Endothelial cell of umbilical vein (primary cell): ENCODE data around the gene ADAM33. TPM values are rescaled to one million over a fixed set of nuclear protein-coding genes. Genes with fewer than 3 reads are reported as not detected.

Source experiments
- BruUV-seq: library from RNA; stranded (reverse); fragments of 400-500 nt; replicated peaks from 2 replicates; lab custom pipeline; 2021; lab: Mats Ljungman, UMichigan
- CTCF ChIA-PET: fragments of 300-600, 350-600 bp; sonication (Branson Sonifier 250); formaldehyde crosslinking; loops from one replicate; lab custom pipeline; 2021; ENCODE audit warnings: antibody characterized with exemption, inconsistent platforms; lab: Charles Lee
- POLR2A ChIA-PET: fragments of 300-600, 350-600 bp; sonication (Branson Sonifier 250); formaldehyde crosslinking; loops from one replicate; lab custom pipeline; 2021; ENCODE audit warnings: antibody characterized with exemption, inconsistent platforms; lab: Charles Lee
- DNase-seq: peaks from one replicate; pipeline ENCODE4 v3.0.0-alpha.2; 2011; ENCODE audit warnings: low read depth, low spot score
- FAIRE-seq: peaks from 2 replicates; lab custom pipeline; 2011; peaks lifted over from hg19 to GRCh38; lab: Jason Lieb, UNC
- H2AFZ ChIP-seq: 2 replicates; pipeline ENCODE4 v1.6.0; 2012; ENCODE audit warnings: low read depth, low read length, control low read depth, inconsistent platforms
- H3K27ac ChIP-seq: 2 replicates; pipeline ENCODE4 v1.5.1; 2011; ENCODE audit warnings: low read depth, mild to moderate bottlenecking, control low read depth, low read length, moderate library complexity; ENCODE audit not compliant: insufficient read depth
- H3K27me3 ChIP-seq, 2 experiments: 2 replicates each; pipeline versions ENCODE4 v1.6.0 to v1.6.1; 2011; ENCODE audit warnings: low read length in 2 of 2, mixed read lengths in 1 of 2; ENCODE audit not compliant: control insufficient read depth in 2 of 2, insufficient read depth in 2 of 2
- H3K36me3 ChIP-seq, 2 experiments: 2 replicates in 1 of 2; 3 replicates in 1 of 2; pipeline ENCODE4 v1.5.1; 2011; ENCODE audit warnings: low read length in 2 of 2, mild to moderate bottlenecking in 1 of 2, moderate library complexity in 1 of 2; ENCODE audit not compliant: control insufficient read depth in 2 of 2, insufficient read depth in 2 of 2; ENCODE audit errors: extremely low read depth in 1 of 2
- H3K4me1 ChIP-seq: 3 replicates; pipeline ENCODE4 v1.5.1; 2011; ENCODE audit warnings: mild to moderate bottlenecking, low read length; ENCODE audit not compliant: control insufficient read depth, insufficient read depth; ENCODE audit errors: extremely low read depth
- H3K4me2 ChIP-seq: 2 replicates; pipeline ENCODE4 v1.6.1; 2011; ENCODE audit warnings: low read length, control low read depth, mixed read lengths; ENCODE audit not compliant: insufficient read depth
- H3K4me3 ChIP-seq, 3 experiments: fragments of 200-600 bp in 1 of 3; sonication (generic), shearing (Covaris generic) in 1 of 3; replicated peaks in 1 of 3; 2 replicates each; pipeline ENCODE4 v1.5.1; 2011 to 2016; ENCODE audit warnings: control low read depth in 3 of 3, low read length in 3 of 3, mild to moderate bottlenecking in 2 of 3, inconsistent platforms in 1 of 3, low read depth in 1 of 3, moderate library complexity in 1 of 3; ENCODE audit not compliant: insufficient read depth in 1 of 3
- H3K79me2 ChIP-seq: 2 replicates; pipeline ENCODE4 v1.6.0; 2012; ENCODE audit warnings: low read length, inconsistent platforms; ENCODE audit not compliant: control insufficient read depth, insufficient read depth
- H3K9ac ChIP-seq: replicated peaks from 2 replicates; pipeline ENCODE3; 2011; ENCODE audit warnings: low read length, control low read depth; ENCODE audit not compliant: insufficient read depth; ENCODE audit errors: extremely low read depth
- H3K9me1 ChIP-seq: replicated peaks from 3 replicates; pipeline ENCODE4 v1.6.0; 2011; ENCODE audit warnings: mild to moderate bottlenecking, low read length; ENCODE audit not compliant: control insufficient read depth, insufficient read depth; ENCODE audit errors: extremely low read depth
- H3K9me3 ChIP-seq: replicated peaks from 2 replicates; pipeline ENCODE4 v1.5.1; 2012; ENCODE audit warnings: low read length, inconsistent platforms; ENCODE audit not compliant: control insufficient read depth, insufficient read depth
- H4K20me1 ChIP-seq: replicated peaks from 2 replicates; pipeline ENCODE3; 2011; ENCODE audit warnings: mild to moderate bottlenecking, low read length; ENCODE audit not compliant: control insufficient read depth, insufficient read depth; ENCODE audit errors: extremely low read depth
- CTCF ChIP-seq, 2 donors: IDR thresholded peaks; 1 replicate in 1 of 2; 2 replicates in 1 of 2; pipeline ENCODE4 v1.5.1; 2011; ENCODE audit warnings: low read length in 2 of 2, mild to moderate bottlenecking in 2 of 2, moderate library complexity in 2 of 2, control low read depth in 1 of 2, inconsistent platforms in 1 of 2, low read depth in 1 of 2; ENCODE audit not compliant: insufficient read depth in 1 of 2; ENCODE audit errors: extremely low read depth in 1 of 2
- EZH2 ChIP-seq: IDR thresholded peaks from 2 replicates; pipeline ENCODE4 v1.6.1; 2012; ENCODE audit warnings: borderline replicate concordance, low read depth, mild to moderate bottlenecking, moderate library complexity, low read length, inconsistent platforms; ENCODE audit not compliant: severe bottlenecking
- FOS ChIP-seq: IDR thresholded peaks from 2 replicates; pipeline ENCODE4 v1.6.1; 2011; ENCODE audit warnings: mild to moderate bottlenecking, low read length, moderate library complexity, borderline replicate concordance; ENCODE audit not compliant: insufficient read depth
- GATA2 ChIP-seq: IDR thresholded peaks from 2 replicates; pipeline ENCODE4 v1.7.0; 2011; ENCODE audit warnings: low read depth, mild to moderate bottlenecking, moderate library complexity, mixed read lengths, low read length; ENCODE audit not compliant: insufficient read length, insufficient read depth
- JUN ChIP-seq: IDR thresholded peaks from 2 replicates; pipeline ENCODE4 v1.6.1; 2011; ENCODE audit warnings: borderline replicate concordance, low read depth; ENCODE audit not compliant: insufficient read length, insufficient read depth
- MAX ChIP-seq: IDR thresholded peaks from 2 replicates; pipeline ENCODE4 v1.6.1; 2011; ENCODE audit not compliant: insufficient read depth, insufficient read length
- MYC ChIP-seq: IDR thresholded peaks from one replicate; pipeline ENCODE4 v1.6.1; 2011; ENCODE audit warnings: mild to moderate bottlenecking, low read depth, low read length
- POLR2A ChIP-seq: IDR thresholded peaks from 2 replicates; pipeline ENCODE4 v1.6.1; 2012; ENCODE audit warnings: low read depth, mild to moderate bottlenecking, control low read depth, low read length
- POLR2AphosphoS5 ChIP-seq: IDR thresholded peaks from 2 replicates; pipeline ENCODE4 v1.6.1; 2012; ENCODE audit warnings: low read depth, mild to moderate bottlenecking, control low read depth, low read length, moderate library complexity; ENCODE audit not compliant: insufficient read depth
- dilution Hi-C: fragments of 300-500 bp; cut with MboI; formaldehyde crosslinking; loops from one replicate; pipeline ENCODE4 v1.15.0; 2019; ENCODE audit warnings: low sequenced_read_pairs; ENCODE audit not compliant: extremely low pct_ligation_motif_present
- intact Hi-C: fragments of 100-400 bp; cut with micrococcal nuclease; formaldehyde crosslinking; loops from one replicate; pipeline ENCODE4 v1.10.0; 2022
- polyA plus RNA-seq, 4 experiments: library from polyadenylated mRNA; depleted of rRNA in 3 of 4; stranded (reverse) in 3 of 4; unstranded in 1 of 4; fragments of >200 nt; gene quantifications; 2 replicates each; pipeline versions ENCODE4 v1.2.1 to v1.2.3, GENCODE V29; 2011 to 2012; ENCODE audit warnings: missing spikeins in 1 of 4
- total RNA-seq: library from RNA; stranded (reverse); gene quantifications from 2 replicates; pipeline ENCODE4 v1.2.3, GENCODE V29; 2021

ADAM33 gene
- total and polyA plus RNA-seq, 2 donors (not counting 3 experiments of a cell fraction or from before 2014, with no cell fraction given) = 0.06 to 0.18 TPM

- Histone ChIP-seq H4K20me1 (no peaks in the 10 kb centered on the region), H3K9me1 (no peaks in the 10 kb centered on the region), H2AFZ (no peak overlapping the region), H3K4me1 (no peaks in the 10 kb centered on the region), H3K9me3 (no peaks in the 10 kb centered on the region), H3K4me2 (no peak overlapping the region), H3K36me3 (no peaks in the 10 kb centered on the region), H3K27ac (no peak overlapping the region), H3K4me3 (no peak overlapping the region), H3K9ac (no peak overlapping the region), H3K79me2 (no peaks in the 10 kb centered on the region), H3K27me3 (peaks cover 32 to 39% of the 10 kb centered on the region in 2 experiments)
- intact Hi-C loops = loop anchor here (5.0 kb wide), 1 partner anchor 74 kb away; no protein-coding TSS in a partner anchor
- ChIA-PET POLR2A (no interaction called here), CTCF (interaction anchor here (1.0 to 7.1 kb wide), 12 partner anchors 9 to 142 kb away, joined by 4 to 346 read pairs (median 20); partner anchors contain the start of genes ADISSP, AP5S1, CENPB and SIGLEC1)
- FAIRE-seq (no peak), DNase-seq (no peak)
- BruUV-seq = no TSS peak
- dilution Hi-C loops = no loop called here
- no peak for TF ChIP-seq POLR2A
- no peak for TF ChIP-seq MYC
- TF ChIP-seq EZH2 = no peak
- no peak for TF ChIP-seq POLR2AphosphoS5
- no peak for TF ChIP-seq CTCF (IDR thresholded peaks at IDR 0.05; ENCODE audit: extremely low read depth in 1 of 2, insufficient read depth in 1 of 2, low read depth in 1 of 2, low read length in 2 of 2)
- no peak for TF ChIP-seq FOS
- no peak for TF ChIP-seq JUN
- TF ChIP-seq GATA2 = no peak
- no peak for TF ChIP-seq MAX
These were observed 3.6 kb downstream of the ADAM33 start for GRCh38 chr20:3678198-3678597.
